Prostate gland (tissue), 2 donors: ENCODE data around the gene SLC35F4.

Experiments used
- CTCF ChIP-seq, 4 experiments: fragments of 200-600 bp in 2 of 4; fragments of 450-650 bp in 2 of 4; sonication (generic) in 2 of 4; IDR thresholded peaks; 1 replicate in 3 of 4; 2 replicates in 1 of 4; pipeline ENCODE4 v1.5.1; 2016 to 2019; ENCODE audit warnings: antibody characterized with exemption in 4 of 4, mild to moderate bottlenecking in 2 of 4, moderate library complexity in 2 of 4
- POLR2A ChIP-seq: fragments of 450-650 bp; IDR thresholded peaks from one replicate; pipeline ENCODE4 v1.6.1; 2016; ENCODE audit warnings: antibody characterized with exemption, mild to moderate bottlenecking
- POLR2AphosphoS5 ChIP-seq: sonication (generic); formaldehyde crosslinking; IDR thresholded peaks from one replicate; pipeline ENCODE4 v1.6.1; 2017; ENCODE audit warnings: antibody characterized with exemption

GRCh38 chr14:57549765-57550420 lies 316.0 kb downstream of the SLC35F4 start:
- no peak for TF ChIP-seq POLR2AphosphoS5
- TF ChIP-seq POLR2A: no peak
- TF ChIP-seq CTCF (IDR thresholded peaks at IDR 0.05): no peak
